Esophagus squamous epithelium (tissue), 5 donors: ENCODE data around the gene COL4A6. TPM values are rescaled to one million over a fixed set of nuclear protein-coding genes. Genes with fewer than 3 reads are reported as not detected.
A peak's percentile ranks its signal among the peaks of the same experiment; 100 is the strongest.

ENCODE experiments used
- DNase-seq: peaks from one replicate; lab custom pipeline; 2025; lab: John Stamatoyannopoulos, UW
- H3K27ac ChIP-seq, 4 donors: fragments of 200-600 bp; sonication (generic); one replicate each; pipeline ENCODE4 v1.5.1; 2016 to 2019; ENCODE audit warnings: mild to moderate bottlenecking in 1 of 4
- H3K27me3 ChIP-seq, 4 donors: fragments of 200-600 bp; sonication (generic); 1 replicate in 3 of 4; 2 replicates in 1 of 4; pipeline versions ENCODE4 v1.5.1 to v1.6.0; 2017 to 2021; ENCODE audit warnings: antibody characterized with exemption in 1 of 4
- H3K36me3 ChIP-seq, 3 donors: fragments of 200-600 bp; sonication (generic); one replicate each; pipeline ENCODE4 v1.5.1; 2016 to 2019
- H3K4me1 ChIP-seq, 3 donors: fragments of 200-600 bp; sonication (generic); one replicate each; pipeline ENCODE4 v1.5.1; 2017 to 2019
- H3K4me3 ChIP-seq, 4 donors: fragments of 200-600 bp; sonication (generic); 1 replicate in 3 of 4; 2 replicates in 1 of 4; pipeline ENCODE4 v1.5.1; 2016 to 2019; ENCODE audit warnings: mild to moderate bottlenecking in 2 of 4, moderate library complexity in 1 of 4
- H3K9me3 ChIP-seq, 3 donors: fragments of 200-600 bp; sonication (generic); one replicate each; pipeline ENCODE4 v1.5.1; 2016 to 2019
- POLR2A ChIP-seq, 4 donors: fragments of 450-650 bp; IDR thresholded peaks; one replicate each; pipeline ENCODE4 v1.6.1; 2017; ENCODE audit warnings: antibody characterized with exemption in 4 of 4, mild to moderate bottlenecking in 4 of 4, moderate library complexity in 3 of 4
- WGBS, 2 donors: methylation state at CpG; one replicate each; pipeline ENCODE4 v1.1.5; 2018; 5-methylcytosine and 5-hydroxymethylcytosine counted together
- intact Hi-C: fragments of 100-400 bp; cut with DNase I; formaldehyde crosslinking; loops from one replicate; pipeline ENCODE4 v1.15.0; 2022
- total RNA-seq, 4 donors: library from RNA; depleted of rRNA; stranded (reverse); fragments of >200 nt; gene quantifications; one replicate each; pipeline ENCODE4 v1.1.0, GENCODE V29; 2016
- TF ChIP-seq, protein P1 (sequence below), 6 experiments: fragments of 450-650 bp in 4 of 6; fragments of 200-600 bp in 2 of 6; sonication (generic) in 2 of 6; IDR thresholded peaks; one replicate each; pipeline ENCODE4 v1.5.1; 2016 to 2019; ENCODE audit warnings: antibody characterized with exemption in 6 of 6, mild to moderate bottlenecking in 4 of 6, moderate library complexity in 4 of 6
- donor health status: DM: yes; HTN: yes; CAD: no.

The COL4A6 gene
- total RNA-seq, 4 donors from 2014 or later = 1.1 to 6.5 (median 2.9) TPM

DNA sequence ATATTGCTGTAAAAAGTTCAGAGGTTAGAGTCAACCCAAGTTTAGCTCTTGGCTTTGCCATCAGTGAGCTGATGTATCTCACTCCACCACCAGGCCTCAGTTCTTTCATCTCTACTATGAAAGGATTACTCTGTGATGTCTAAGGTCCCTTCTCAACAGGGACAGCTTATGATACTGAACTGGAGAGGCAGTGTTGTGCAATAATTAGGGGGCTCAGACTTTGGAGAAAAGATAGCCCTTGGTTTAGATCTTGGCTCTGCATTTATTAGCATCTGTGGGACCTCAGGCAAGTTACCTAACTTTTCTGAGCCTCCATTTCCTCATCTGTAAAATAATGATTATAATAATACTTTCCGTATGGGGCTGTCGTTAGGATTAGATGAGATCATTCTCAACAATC is 89.0 kb downstream of the COL4A6 start:
- Histone ChIP-seq H3K27me3 (no peaks in the 10 kb centered on the region), H3K27ac (no peak overlapping the region), H3K36me3 (no peaks in the 10 kb centered on the region), H3K9me3 (no peaks in the 10 kb centered on the region), H3K4me1 (no peaks in the 10 kb centered on the region), H3K4me3 (no peak overlapping the region)
- no peak for DNase-seq
- intact Hi-C loops = no loop called here
- WGBS, 2 donors = 62 to 71% methylated on average over 2 of the region's 2 CpGs
- no peak for TF ChIP-seq POLR2A (IDR thresholded peaks at IDR 0.05)
- TF ChIP-seq, protein P1, sequence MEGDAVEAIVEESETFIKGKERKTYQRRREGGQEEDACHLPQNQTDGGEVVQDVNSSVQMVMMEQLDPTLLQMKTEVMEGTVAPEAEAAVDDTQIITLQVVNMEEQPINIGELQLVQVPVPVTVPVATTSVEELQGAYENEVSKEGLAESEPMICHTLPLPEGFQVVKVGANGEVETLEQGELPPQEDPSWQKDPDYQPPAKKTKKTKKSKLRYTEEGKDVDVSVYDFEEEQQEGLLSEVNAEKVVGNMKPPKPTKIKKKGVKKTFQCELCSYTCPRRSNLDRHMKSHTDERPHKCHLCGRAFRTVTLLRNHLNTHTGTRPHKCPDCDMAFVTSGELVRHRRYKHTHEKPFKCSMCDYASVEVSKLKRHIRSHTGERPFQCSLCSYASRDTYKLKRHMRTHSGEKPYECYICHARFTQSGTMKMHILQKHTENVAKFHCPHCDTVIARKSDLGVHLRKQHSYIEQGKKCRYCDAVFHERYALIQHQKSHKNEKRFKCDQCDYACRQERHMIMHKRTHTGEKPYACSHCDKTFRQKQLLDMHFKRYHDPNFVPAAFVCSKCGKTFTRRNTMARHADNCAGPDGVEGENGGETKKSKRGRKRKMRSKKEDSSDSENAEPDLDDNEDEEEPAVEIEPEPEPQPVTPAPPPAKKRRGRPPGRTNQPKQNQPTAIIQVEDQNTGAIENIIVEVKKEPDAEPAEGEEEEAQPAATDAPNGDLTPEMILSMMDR (IDR thresholded peaks at IDR 0.05) = no peak

DNA sequence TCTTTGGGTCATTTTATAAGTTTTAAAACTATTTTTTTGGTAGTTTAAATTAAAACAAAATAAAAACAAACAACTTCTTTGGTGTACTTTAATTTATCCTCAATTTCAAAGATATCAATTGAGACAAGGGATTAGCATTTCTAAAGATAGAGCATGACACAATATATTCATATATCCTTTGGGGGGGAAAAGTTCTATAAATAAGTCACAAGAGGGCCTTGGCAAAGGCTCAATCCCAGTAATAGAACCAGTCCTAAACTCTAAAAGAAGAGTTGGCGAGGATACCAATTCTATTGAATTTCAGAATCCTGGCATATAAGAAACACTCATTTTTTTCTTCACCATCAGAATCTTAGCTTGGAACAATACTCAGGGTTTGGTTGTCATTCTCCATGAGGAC is 89.7 kb downstream of the COL4A6 start:
- Histone ChIP-seq H3K9me3 (no peaks in the 10 kb centered on the region), H3K27ac (no peak overlapping the region), H3K27me3 (no peaks in the 10 kb centered on the region), H3K4me1 (no peaks in the 10 kb centered on the region), H3K4me3 (no peak overlapping the region), H3K36me3 (no peaks in the 10 kb centered on the region)
- no peak for DNase-seq
- intact Hi-C loops = no loop called here
- TF ChIP-seq POLR2A (IDR thresholded peaks at IDR 0.05) = no peak
- TF ChIP-seq, protein P1 (IDR thresholded peaks at IDR 0.05) = no peak
- WGBS, 2 donors = 67 to 78% methylated on average over 1 of the region's 1 CpG

DNA sequence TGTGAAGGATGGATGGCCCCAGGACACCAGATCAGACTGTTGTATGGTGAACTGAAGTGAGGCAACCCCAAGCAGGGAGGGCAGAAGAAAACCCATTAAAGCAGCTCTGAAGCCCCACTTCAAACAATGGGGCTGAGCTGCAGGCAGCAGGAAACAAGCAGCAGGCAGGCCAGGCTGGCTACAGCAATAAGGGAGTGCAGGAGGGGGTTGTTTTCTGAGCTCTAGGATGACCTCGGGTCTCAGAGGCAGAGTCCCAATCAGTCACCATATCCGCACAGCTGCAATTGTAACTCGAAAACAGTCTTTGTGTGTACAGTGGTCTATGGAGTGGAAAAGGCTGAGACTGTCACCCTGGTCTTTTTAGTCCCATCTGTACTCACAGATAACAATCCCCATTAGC is 90.4 kb downstream of the COL4A6 start:
- Histone ChIP-seq H3K9me3 (no peaks in the 10 kb centered on the region), H3K27me3 (no peaks in the 10 kb centered on the region), H3K36me3 (no peaks in the 10 kb centered on the region), H3K4me1 (no peaks in the 10 kb centered on the region), H3K27ac (no peak overlapping the region), H3K4me3 (no peak overlapping the region)
- 55 to 59% methylated on average over 3 of the region's 3 CpGs for WGBS, 2 donors
- no peak for DNase-seq
- TF ChIP-seq, protein P1 (IDR thresholded peaks at IDR 0.05) = no peak
- TF ChIP-seq POLR2A (IDR thresholded peaks at IDR 0.05) = no peak
- intact Hi-C loops = no loop called here

DNA sequence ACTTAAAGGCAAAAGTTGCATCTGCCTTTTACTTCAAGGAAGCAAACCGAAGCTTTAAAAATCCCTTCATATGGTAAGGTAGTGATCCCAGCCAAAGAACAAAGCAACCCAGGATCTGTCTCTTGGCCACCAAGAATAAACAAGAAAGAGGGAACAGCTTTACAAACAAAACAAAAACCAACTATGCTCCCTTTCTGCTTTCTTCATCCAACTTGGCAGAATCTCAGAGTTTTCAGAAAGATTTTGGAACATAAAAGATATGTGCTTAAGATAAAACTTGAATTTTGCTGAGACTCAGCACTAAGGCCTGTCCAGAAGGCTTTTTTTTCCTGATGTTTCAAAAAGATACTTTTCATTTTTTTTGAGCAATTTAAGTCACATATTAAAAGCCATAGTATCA is 94.0 kb downstream of the COL4A6 start:
- WGBS, 2 donors = 42 to 50% methylated on average over 1 of the region's 1 CpG
- H3K27ac ChIP-seq = peak overlapping the region in 1 of 4 donors; percentile 29

DNA sequence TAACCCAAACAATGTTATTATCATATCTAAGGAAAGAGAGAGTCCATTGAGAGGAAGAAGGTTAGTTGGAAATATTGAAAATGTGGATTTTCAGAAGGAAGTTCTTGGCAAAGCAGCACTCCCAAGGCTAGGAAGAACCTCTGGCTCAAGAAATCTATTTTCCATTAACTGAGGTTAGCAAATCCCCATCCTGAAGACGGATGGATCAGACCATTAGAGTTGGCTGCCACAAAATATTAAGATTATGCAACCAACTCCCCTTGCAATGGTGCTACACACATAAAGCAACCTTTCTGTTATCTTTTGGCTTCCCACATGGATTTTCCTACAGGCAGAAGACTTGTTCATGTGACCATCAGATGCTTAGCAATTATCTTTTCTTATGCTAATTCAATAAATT is 96.3 kb downstream of the COL4A6 start:
- intact Hi-C loops = no loop called here

More for the DNA sequence above, 94.0 kb downstream of the COL4A6 start:
- TF ChIP-seq, protein P1 (IDR thresholded peaks at IDR 0.05) = no peak
- no peak for TF ChIP-seq POLR2A (IDR thresholded peaks at IDR 0.05)
- H3K9me3 ChIP-seq = no peaks in the 10 kb centered on the region
- H3K4me3 ChIP-seq = no peak overlapping the region
- no peak for DNase-seq
- H3K4me1 ChIP-seq = no peaks in the 10 kb centered on the region
- intact Hi-C loops = no loop called here
- H3K36me3 ChIP-seq = no peaks in the 10 kb centered on the region
- no peaks in the 10 kb centered on the region for H3K27me3 ChIP-seq

More for the DNA sequence above, 96.3 kb downstream of the COL4A6 start:
- TF ChIP-seq, protein P1 (IDR thresholded peaks at IDR 0.05) = no peak
- no peak for TF ChIP-seq POLR2A (IDR thresholded peaks at IDR 0.05)
- no peaks in the 10 kb centered on the region for H3K4me1 ChIP-seq
- no peaks in the 10 kb centered on the region for H3K36me3 ChIP-seq
- H3K4me3 ChIP-seq = no peak overlapping the region
- no peak for DNase-seq
- H3K27me3 ChIP-seq = no peaks in the 10 kb centered on the region
- H3K27ac ChIP-seq = no peak overlapping the region
- H3K9me3 ChIP-seq = no peaks in the 10 kb centered on the region
- 15 to 50% methylated on average over 1 of the region's 1 CpG for WGBS, 2 donors
